ENCODE measurements around the gene CDC42EP5. TPM values are rescaled to one million over a fixed set of nuclear protein-coding genes. Genes with fewer than 3 reads are reported as not detected.
"Not testable (repeated sequence)": the region's sequence is repeated elsewhere in the genome, so short reads cannot be mapped to it uniquely, and the experiment has no call there.

Gene CDC42EP5
- total RNA-seq, 1 donor from 2014 or later, result 18.2 TPM

- peak; percentile 42 for ATAC-seq
These were observed 24.9 kb downstream of the CDC42EP5 start for GRCh38 chr19:54448040-54448773.

GRCh38 chr19:54446349-54446748, 26.7 kb downstream of the CDC42EP5 start:
- not testable (repeated sequence) for ATAC-seq

- ATAC-seq, result no peak
These were observed 28.4 kb downstream of the CDC42EP5 start for GRCh38 chr19:54444737-54445136.

DNA sequence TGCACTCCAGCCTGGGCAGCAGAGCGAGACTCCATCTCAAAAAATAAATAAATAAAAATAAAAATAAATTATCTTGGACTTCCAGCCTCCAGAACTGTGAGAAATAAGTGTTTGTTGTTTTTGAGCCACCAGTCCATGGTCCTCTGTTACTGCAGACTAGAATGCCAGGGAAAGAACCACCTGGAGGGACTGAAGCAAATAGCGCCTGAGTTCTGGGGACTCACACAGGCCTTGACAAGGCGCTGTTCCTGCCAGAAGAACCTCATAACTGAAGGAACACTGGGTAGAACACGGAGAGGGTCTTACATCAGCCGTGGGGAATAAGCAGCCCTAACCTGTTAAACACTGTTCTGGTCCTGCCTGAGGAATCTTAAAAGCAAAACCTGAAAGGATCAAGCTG, 32.5 kb downstream of the CDC42EP5 start:
- no peak for ATAC-seq

DNA sequence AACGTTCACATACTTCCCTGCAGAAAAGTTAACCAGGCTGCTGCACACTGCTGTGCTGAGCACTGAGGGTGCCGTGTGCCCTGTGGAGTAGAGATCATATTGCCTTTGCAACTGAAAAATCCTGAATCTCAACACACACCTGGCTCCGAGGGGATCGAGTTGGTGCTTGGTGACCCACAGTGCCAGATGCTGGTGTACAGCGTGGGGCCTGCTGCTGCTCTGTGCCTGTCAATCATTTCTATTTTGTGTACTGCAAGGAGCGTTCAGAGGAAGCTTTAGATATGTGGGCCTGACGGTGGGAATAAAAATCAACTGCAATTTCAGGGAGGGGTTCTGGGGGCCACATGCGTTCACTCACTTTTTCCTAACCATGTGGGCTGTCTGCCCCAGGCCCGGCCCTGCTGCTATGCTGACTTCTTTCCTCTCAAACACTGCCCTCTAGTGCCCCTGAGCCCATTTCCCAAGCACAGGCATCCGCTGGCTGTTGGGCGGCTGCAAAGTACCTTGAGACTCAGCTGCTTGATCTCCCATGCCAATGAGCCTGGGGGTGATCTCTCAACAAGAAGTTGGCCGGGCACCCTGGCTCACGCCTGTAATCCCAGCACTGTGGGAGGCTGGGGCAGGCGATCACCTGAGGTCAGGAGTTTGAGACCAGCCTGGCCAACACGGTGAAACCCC, 33.8 kb downstream of the CDC42EP5 start:
- peak; percentile 48 for ATAC-seq

- ATAC-seq, result no peak
These were observed 36.4 kb downstream of the CDC42EP5 start for GRCh38 chr19:54436628-54437252.

DNA sequence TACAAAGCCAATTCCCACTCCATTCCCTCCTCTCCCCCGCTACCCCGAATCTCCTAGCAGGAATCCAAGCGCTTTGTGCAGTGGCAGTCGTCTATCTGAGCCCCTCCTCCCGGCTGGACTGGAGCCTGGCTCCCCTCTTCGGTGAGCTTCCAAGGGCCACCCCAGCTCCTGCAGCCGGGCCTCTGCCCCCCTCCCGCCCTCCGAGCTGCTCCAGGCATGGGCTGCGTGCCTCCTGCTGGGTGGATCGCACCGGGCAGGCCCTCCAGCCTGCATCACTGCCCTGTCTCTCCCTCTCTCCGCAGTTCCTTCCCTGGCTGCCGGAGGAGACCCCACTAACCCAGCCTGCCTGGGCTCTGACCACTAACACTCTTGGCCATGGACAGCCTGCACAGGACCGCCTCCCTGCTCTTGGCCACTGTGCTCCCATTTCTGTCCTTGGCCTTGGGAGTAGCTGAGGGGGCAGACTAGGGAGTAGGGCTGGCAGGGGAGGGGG, 37.0 kb downstream of the CDC42EP5 start:
- ATAC-seq, result no peak

GRCh38 chr19:54435551-54436016, 37.5 kb downstream of the CDC42EP5 start:
- ATAC-seq, result no peak

- no peak for ATAC-seq
These were observed 38.3 kb downstream of the CDC42EP5 start for GRCh38 chr19:54434873-54435214.

GRCh38 chr19:54434112-54434872, 38.8 kb downstream of the CDC42EP5 start:
- ATAC-seq, result no peak

DNA sequence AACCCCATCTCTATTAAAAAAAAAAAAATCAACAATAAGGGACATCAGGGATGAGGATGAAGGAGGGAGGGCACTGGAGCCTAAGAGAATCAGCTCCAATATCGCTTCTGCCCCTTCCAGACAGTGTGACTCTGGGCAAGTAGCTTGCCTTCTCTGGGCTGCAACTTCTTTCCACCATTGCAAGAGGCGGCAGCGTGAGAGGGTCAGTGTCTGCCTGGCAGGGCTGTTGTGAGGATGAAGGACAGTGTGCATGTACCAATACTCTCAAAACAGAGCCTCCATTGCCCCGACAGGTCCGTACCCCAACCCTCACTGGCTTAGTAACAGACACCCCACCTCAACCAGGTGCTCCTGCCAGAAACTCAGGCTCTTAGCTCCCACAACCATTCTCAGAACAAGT, 39.4 kb downstream of the CDC42EP5 start:
- no peak for ATAC-seq

- ATAC-seq, result peak; percentile 72
These were observed 40.9 kb downstream of the CDC42EP5 start for GRCh38 chr19:54432144-54432738.

GRCh38 chr19:54431255-54431838, 41.7 kb downstream of the CDC42EP5 start:
- no peak for ATAC-seq

- peak; percentile 41 for ATAC-seq
These were observed 42.5 kb downstream of the CDC42EP5 start for GRCh38 chr19:54430306-54431254.

GRCh38 chr19:54429545-54430227, 43.4 kb downstream of the CDC42EP5 start:
- ATAC-seq, result no peak

- no peak for ATAC-seq
These were observed 44.0 kb downstream of the CDC42EP5 start for GRCh38 chr19:54429176-54429495.

GRCh38 chr19:54428323-54429175, 44.5 kb downstream of the CDC42EP5 start:
- ATAC-seq, result no peak

DNA sequence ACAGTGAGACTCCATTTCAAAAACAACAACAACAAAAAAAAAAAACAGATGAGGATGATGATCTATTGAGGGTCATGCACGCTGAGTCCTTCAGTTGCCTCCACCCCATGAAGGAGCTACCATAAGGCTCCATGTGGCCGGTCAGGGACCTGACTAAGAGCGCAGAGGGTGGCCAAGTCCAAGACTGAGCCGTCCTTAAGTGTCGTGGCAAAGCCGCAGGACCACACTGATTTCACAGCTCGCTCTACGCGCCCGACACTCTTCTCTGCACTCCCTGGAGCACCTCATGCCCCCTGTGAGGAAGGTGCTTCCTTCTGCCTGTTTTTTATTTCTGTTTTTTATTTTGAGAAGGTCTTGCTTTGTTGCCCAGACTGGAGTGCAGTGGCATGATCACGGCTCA, 45.5 kb downstream of the CDC42EP5 start:
- no peak for ATAC-seq

DNA sequence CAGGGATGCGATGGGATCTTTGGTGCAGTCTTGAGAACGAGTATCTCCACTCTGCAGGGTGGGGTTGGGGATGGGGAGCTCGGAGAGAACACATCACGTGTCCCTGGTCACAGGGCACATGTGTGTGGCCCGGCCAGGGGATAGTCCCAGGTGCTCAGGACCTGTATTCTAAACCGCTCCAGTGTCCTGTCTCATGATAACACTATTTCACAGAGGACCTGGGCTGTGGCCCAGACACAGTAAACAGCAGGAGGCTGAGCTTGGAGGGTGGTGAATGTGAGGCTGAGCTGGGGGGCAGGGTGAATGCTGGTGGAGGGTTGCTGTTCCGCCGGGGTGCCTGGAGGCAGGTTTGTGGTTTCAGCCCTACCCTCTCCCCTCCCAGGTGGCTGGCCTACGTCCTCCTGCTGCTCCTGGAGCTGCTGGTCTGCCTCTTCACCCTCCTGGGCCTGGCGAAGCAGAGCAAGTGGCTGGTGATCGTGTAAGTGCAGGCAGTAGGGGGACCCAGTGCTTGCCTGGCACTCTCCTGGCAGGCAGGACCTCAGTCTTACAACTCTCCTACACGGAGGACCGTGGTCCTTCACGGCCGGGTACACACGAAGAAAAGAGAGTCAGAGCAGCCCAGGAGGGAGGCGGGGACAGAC, 46.7 kb downstream of the CDC42EP5 start:
- no peak for ATAC-seq
